SK-N-SH treated with all-trans-retinoic acid at 6 μM for 48 hours (cell line): ENCODE results near the gene CD48.

ENCODE experiments used
- ISL1 ChIP-seq: fragments of 250-450 bp; sonication (Bioruptor Pico); IDR thresholded peaks from 2 replicates; pipeline ENCODE4 v2.1.2; 2022; ENCODE audit warnings: mild to moderate bottlenecking, moderate library complexity
- ZFP30 ChIP-seq: fragments of 450-650 bp; formaldehyde crosslinking; IDR thresholded peaks from 2 replicates; pipeline ENCODE4 v1.5.0; 2022; ENCODE audit warnings: mild to moderate bottlenecking, moderate library complexity

DNA sequence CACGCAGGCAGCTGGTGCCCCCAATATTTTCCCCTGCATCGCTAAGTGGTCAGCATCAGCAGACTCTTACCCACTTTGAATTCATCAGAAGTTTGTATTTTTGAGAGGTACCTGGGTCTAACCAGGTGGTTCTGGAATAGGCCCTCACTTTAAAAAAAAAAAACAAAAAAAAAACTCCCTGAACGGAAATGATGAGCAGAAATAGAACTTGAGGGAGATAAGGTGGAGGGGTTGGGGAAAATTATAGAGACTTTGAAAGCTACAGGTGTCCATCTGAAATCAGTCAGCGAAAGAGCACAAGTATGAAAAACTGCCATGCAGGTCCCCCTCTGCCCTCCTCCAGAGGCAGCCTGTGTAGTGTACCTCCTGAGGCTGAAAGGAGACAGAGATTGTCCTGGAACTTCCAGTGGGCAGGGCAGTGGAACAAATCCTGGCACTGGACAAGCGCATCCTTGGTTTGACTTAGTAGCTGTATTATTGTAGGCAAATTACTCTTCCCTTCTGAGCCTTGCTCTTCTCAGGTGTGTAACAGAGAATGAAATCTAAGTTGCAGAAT lies 28.6 kb upstream of the CD48 start:
- TF ChIP-seq ZFP30 (CRISPR knock-in tag): no peak
- TF ChIP-seq ISL1 (CRISPR knock-in tag): no peak
